WTC11 (cell line): Measurements from ENCODE around the gene TNFRSF1B. TPM values are rescaled to one million over a fixed set of nuclear protein-coding genes. Genes with fewer than 3 reads are reported as not detected.
A peak's percentile ranks its signal among the peaks of the same experiment; 100 is the strongest.

Experiments
- ATAC-seq: fragments of 200-7000 bp; cut with Tn5 transposase; 2 replicates; pipeline ENCODE4 v1.10.0; 2021; ENCODE audit warnings: mild to moderate bottlenecking, moderate library complexity
- CTCF ChIA-PET: fragments of 300-600 bp; sonication (Branson Sonifier 250); formaldehyde crosslinking; loops from one replicate; lab custom pipeline; 2021; ENCODE audit warnings: antibody characterized with exemption; lab: Charles Lee
- POLR2A ChIA-PET: fragments of 350-600 bp; sonication (Branson Sonifier 250); formaldehyde crosslinking; loops from one replicate; lab custom pipeline; 2021; ENCODE audit warnings: antibody characterized with exemption; lab: Charles Lee
- DNase-seq: peaks from one replicate; pipeline ENCODE4 v3.0.0; 2021; ENCODE audit warnings: low spot score
- H3K27ac Mint-ChIP-seq: 2 replicates; pipeline ENCODE4 v1.8.0; 2021; ENCODE audit warnings: mixed read lengths
- H3K27me3 Mint-ChIP-seq: 2 replicates; pipeline ENCODE4 v1.8.0; 2021; ENCODE audit warnings: low read depth, mild to moderate bottlenecking, moderate library complexity, mixed read lengths
- H3K36me3 Mint-ChIP-seq: 2 replicates; pipeline ENCODE4 v1.8.0; 2021; ENCODE audit warnings: mixed read lengths
- H3K4me1 Mint-ChIP-seq: 2 replicates; pipeline ENCODE4 v1.8.0; 2022; ENCODE audit warnings: mixed read lengths
- H3K4me3 Mint-ChIP-seq: 2 replicates; pipeline ENCODE4 v1.8.0; 2021; ENCODE audit warnings: mild to moderate bottlenecking, moderate library complexity, mixed read lengths
- H3K9me3 Mint-ChIP-seq: 2 replicates; pipeline ENCODE4 v1.8.0; 2021; ENCODE audit warnings: mixed read lengths
- MXD4 ChIP-seq: fragments of 250-450 bp; sonication (Bioruptor Pico); IDR thresholded peaks from 2 replicates; pipeline ENCODE4 v1.8.0; 2021; ENCODE audit warnings: mild to moderate bottlenecking, moderate library complexity, borderline replicate concordance
- NR3C1 ChIP-seq: sonication (generic); formaldehyde crosslinking; conservative IDR thresholded peaks from 2 replicates; pipeline ENCODE4 v1.8.1; 2023; ENCODE audit warnings: low read depth, mild to moderate bottlenecking, missing genetic modification reagents
- total RNA-seq: library from RNA; stranded (reverse); gene quantifications from 3 replicates; pipeline ENCODE4 v1.2.3, GENCODE V29; 2021
- TF ChIP-seq, protein P1 (sequence below): fragments of 250-450 bp; sonication (Bioruptor Pico); IDR thresholded peaks from 2 replicates; pipeline ENCODE4 v1.8.0; 2021; ENCODE audit warnings: mild to moderate bottlenecking
- TF ChIP-seq, protein P2 (sequence below): fragments of 250-450 bp; sonication (Bioruptor Pico); IDR thresholded peaks from 2 replicates; pipeline ENCODE4 v1.9.0; 2021; ENCODE audit warnings: mild to moderate bottlenecking
- TF ChIP-seq, protein P3 (sequence below): sonication (generic); formaldehyde crosslinking; IDR thresholded peaks from 2 replicates; pipeline ENCODE4 v1.8.0; 2022; ENCODE audit warnings: missing genetic modification reagents
- TF ChIP-seq, protein P4 (sequence below): sonication (generic); formaldehyde crosslinking; IDR thresholded peaks from 2 replicates; pipeline ENCODE4 v1.8.0; 2023; ENCODE audit warnings: missing genetic modification reagents, mild to moderate bottlenecking, borderline replicate concordance
- TF ChIP-seq, protein P5 (sequence below): sonication (generic); formaldehyde crosslinking; IDR thresholded peaks from 2 replicates; pipeline ENCODE4 v1.8.1; 2023; ENCODE audit warnings: mild to moderate bottlenecking, missing genetic modification reagents

Gene TNFRSF1B
- total RNA-seq, 1 experiment from 2014 or later = 2.7 TPM

DNA sequence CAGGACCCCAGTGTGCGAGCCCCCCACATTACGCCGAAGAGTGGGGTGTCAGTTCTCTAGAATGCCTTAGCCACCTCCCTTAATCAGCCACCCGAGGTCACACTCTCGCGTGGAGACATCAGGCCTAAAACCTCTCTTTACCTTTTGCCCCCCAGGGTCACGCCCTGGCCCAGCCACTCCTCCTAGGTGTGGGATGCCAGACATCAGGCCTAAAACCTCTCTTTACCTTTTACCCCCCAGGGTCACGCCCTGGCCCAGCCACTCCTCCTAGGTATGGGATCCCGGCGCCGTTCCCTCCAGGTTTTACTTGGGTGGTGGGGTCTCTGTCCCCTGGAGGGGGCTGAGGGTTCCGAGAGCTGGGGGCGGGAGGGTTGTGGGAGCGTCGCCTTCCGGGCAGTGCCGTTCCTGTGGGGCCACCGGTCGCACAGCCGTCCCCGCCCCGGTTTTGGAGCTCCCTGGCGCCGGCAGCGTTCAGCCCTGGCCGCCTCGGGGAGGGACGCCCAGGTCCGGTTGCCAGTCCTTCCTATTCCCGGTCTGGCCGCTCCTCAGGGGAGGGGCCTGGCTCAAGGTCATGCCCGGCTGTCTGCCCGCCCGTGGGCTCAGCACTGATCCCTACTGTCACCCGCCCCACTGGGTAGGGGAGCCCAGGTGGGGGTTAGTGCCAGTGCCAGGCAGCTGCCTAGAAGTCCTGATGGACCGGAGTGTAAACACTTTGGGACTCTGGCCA is 63.9 kb downstream of the TNFRSF1B start:
- H3K4me1 Mint-ChIP-seq = peaks cover 17% of the 10 kb centered on the region
- peak; percentile 22 for ATAC-seq
- no peak overlapping the region for H3K27ac Mint-ChIP-seq
- H3K36me3 Mint-ChIP-seq = 0 out of 2 replicates have a peak, but pooled peaks cover 3% of the 10 kb centered on the region
- no peaks in the 10 kb centered on the region for H3K27me3 Mint-ChIP-seq
- H3K9me3 Mint-ChIP-seq = no peaks in the 10 kb centered on the region
- ChIA-PET CTCF (interaction anchor here (0.5 to 2.5 kb wide), 7 partner anchors 13 to 264 kb away, joined by 3 to 10 read pairs (median 5); no protein-coding TSS in a partner anchor), POLR2A (no interaction called here)
- DNase-seq = peak; percentile 36
- TF ChIP-seq, protein P1, sequence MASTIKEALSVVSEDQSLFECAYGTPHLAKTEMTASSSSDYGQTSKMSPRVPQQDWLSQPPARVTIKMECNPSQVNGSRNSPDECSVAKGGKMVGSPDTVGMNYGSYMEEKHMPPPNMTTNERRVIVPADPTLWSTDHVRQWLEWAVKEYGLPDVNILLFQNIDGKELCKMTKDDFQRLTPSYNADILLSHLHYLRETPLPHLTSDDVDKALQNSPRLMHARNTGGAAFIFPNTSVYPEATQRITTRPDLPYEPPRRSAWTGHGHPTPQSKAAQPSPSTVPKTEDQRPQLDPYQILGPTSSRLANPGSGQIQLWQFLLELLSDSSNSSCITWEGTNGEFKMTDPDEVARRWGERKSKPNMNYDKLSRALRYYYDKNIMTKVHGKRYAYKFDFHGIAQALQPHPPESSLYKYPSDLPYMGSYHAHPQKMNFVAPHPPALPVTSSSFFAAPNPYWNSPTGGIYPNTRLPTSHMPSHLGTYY (CRISPR knock-in tag) = no peak
- TF ChIP-seq, protein P2, sequence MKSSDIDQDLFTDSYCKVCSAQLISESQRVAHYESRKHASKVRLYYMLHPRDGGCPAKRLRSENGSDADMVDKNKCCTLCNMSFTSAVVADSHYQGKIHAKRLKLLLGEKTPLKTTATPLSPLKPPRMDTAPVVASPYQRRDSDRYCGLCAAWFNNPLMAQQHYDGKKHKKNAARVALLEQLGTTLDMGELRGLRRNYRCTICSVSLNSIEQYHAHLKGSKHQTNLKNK (CRISPR knock-in tag) = no peak
- TF ChIP-seq, protein P3, sequence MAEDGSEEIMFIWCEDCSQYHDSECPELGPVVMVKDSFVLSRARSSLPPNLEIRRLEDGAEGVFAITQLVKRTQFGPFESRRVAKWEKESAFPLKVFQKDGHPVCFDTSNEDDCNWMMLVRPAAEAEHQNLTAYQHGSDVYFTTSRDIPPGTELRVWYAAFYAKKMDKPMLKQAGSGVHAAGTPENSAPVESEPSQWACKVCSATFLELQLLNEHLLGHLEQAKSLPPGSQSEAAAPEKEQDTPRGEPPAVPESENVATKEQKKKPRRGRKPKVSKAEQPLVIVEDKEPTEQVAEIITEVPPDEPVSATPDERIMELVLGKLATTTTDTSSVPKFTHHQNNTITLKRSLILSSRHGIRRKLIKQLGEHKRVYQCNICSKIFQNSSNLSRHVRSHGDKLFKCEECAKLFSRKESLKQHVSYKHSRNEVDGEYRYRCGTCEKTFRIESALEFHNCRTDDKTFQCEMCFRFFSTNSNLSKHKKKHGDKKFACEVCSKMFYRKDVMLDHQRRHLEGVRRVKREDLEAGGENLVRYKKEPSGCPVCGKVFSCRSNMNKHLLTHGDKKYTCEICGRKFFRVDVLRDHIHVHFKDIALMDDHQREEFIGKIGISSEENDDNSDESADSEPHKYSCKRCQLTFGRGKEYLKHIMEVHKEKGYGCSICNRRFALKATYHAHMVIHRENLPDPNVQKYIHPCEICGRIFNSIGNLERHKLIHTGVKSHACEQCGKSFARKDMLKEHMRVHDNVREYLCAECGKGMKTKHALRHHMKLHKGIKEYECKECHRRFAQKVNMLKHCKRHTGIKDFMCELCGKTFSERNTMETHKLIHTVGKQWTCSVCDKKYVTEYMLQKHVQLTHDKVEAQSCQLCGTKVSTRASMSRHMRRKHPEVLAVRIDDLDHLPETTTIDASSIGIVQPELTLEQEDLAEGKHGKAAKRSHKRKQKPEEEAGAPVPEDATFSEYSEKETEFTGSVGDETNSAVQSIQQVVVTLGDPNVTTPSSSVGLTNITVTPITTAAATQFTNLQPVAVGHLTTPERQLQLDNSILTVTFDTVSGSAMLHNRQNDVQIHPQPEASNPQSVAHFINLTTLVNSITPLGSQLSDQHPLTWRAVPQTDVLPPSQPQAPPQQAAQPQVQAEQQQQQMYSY = peak; percentile 86
- TF ChIP-seq, protein P4, sequence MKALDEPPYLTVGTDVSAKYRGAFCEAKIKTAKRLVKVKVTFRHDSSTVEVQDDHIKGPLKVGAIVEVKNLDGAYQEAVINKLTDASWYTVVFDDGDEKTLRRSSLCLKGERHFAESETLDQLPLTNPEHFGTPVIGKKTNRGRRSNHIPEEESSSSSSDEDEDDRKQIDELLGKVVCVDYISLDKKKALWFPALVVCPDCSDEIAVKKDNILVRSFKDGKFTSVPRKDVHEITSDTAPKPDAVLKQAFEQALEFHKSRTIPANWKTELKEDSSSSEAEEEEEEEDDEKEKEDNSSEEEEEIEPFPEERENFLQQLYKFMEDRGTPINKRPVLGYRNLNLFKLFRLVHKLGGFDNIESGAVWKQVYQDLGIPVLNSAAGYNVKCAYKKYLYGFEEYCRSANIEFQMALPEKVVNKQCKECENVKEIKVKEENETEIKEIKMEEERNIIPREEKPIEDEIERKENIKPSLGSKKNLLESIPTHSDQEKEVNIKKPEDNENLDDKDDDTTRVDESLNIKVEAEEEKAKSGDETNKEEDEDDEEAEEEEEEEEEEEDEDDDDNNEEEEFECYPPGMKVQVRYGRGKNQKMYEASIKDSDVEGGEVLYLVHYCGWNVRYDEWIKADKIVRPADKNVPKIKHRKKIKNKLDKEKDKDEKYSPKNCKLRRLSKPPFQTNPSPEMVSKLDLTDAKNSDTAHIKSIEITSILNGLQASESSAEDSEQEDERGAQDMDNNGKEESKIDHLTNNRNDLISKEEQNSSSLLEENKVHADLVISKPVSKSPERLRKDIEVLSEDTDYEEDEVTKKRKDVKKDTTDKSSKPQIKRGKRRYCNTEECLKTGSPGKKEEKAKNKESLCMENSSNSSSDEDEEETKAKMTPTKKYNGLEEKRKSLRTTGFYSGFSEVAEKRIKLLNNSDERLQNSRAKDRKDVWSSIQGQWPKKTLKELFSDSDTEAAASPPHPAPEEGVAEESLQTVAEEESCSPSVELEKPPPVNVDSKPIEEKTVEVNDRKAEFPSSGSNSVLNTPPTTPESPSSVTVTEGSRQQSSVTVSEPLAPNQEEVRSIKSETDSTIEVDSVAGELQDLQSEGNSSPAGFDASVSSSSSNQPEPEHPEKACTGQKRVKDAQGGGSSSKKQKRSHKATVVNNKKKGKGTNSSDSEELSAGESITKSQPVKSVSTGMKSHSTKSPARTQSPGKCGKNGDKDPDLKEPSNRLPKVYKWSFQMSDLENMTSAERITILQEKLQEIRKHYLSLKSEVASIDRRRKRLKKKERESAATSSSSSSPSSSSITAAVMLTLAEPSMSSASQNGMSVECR (CRISPR knock-in tag) = 0 out of 2 replicates have a peak, but pooled peaks have one; percentile 31
- peak overlapping the region; percentile 82 for H3K4me3 Mint-ChIP-seq

DNA sequence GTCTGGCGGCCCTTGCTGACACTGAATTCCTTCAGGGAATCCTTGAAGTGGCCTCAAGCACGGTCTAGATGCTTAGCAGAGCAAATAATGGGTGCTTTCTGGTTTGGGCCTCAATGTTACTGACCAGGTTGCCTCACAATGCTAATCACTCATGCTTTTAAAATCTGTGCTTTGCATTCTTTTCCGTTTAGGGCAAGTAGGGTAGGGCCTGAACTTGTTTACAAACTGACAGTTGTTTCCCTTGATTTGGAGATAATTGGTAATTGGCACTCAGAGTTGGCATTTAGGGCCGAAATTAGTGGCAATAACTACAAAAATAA is 64.4 kb downstream of the TNFRSF1B start:
- CTCF ChIA-PET = interaction anchor here (0.5 to 1.6 kb wide), 6 partner anchors 13 to 264 kb away, joined by 3 to 10 read pairs (median 4); no protein-coding TSS in a partner anchor

More for the DNA sequence above, 64.4 kb downstream of the TNFRSF1B start:
- Mint-ChIP-seq H3K4me3 (peak overlapping the region; percentile 82), H3K36me3 (peaks cover 5% of the 10 kb centered on the region; the same call in 1 of the 2 replicates), H3K27ac (no peak overlapping the region), H3K4me1 (peaks cover 17% of the 10 kb centered on the region), H3K27me3 (no peaks in the 10 kb centered on the region), H3K9me3 (no peaks in the 10 kb centered on the region)
- TF ChIP-seq NR3C1 (CRISPR knock-in tag) (no peak), MXD4 (no peak)
- TF ChIP-seq, protein P3 = no peak
- TF ChIP-seq, protein P5, sequence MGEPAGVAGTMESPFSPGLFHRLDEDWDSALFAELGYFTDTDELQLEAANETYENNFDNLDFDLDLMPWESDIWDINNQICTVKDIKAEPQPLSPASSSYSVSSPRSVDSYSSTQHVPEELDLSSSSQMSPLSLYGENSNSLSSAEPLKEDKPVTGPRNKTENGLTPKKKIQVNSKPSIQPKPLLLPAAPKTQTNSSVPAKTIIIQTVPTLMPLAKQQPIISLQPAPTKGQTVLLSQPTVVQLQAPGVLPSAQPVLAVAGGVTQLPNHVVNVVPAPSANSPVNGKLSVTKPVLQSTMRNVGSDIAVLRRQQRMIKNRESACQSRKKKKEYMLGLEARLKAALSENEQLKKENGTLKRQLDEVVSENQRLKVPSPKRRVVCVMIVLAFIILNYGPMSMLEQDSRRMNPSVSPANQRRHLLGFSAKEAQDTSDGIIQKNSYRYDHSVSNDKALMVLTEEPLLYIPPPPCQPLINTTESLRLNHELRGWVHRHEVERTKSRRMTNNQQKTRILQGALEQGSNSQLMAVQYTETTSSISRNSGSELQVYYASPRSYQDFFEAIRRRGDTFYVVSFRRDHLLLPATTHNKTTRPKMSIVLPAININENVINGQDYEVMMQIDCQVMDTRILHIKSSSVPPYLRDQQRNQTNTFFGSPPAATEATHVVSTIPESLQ (CRISPR knock-in tag) = no peak
- POLR2A ChIA-PET = no interaction called here
- DNase-seq (no peak), ATAC-seq (no peak)
